Thoracic aorta (tissue), 2 donors: ENCODE data around the gene SCARB1. TPM values are rescaled to one million over a fixed set of nuclear protein-coding genes. Genes with fewer than 3 reads are reported as not detected.

Experiments used
- ATAC-seq: fragments of 150-250 bp; one replicate; pipeline ENCODE4 v1.8.0; 2017; ENCODE audit warnings: low read depth; ENCODE audit not compliant: insufficient number of reproducible peaks, low FRiP score
- DNase-seq: peaks from one replicate; pipeline ENCODE4 v3.0.0-alpha.2; 2020; ENCODE audit warnings: low spot score
- H3K27ac ChIP-seq, 2 donors: fragments of 200-600 bp; sonication (generic); 1 replicate in 1 of 2; 2 replicates in 1 of 2; pipeline ENCODE4 v1.5.1; 2016; ENCODE audit warnings: mild to moderate bottlenecking in 2 of 2, moderate library complexity in 2 of 2
- H3K27me3 ChIP-seq: fragments of 200-600 bp; sonication (generic); replicated peaks from 2 replicates; pipeline ENCODE4 v1.6.0; 2016; ENCODE audit warnings: mild to moderate bottlenecking; ENCODE audit not compliant: insufficient read depth
- H3K36me3 ChIP-seq: fragments of 200-600 bp; sonication (generic); one replicate; pipeline ENCODE4 v1.5.1; 2016
- H3K4me1 ChIP-seq, 2 donors: fragments of 200-600 bp; sonication (generic); 1 replicate in 1 of 2; 2 replicates in 1 of 2; pipeline versions ENCODE4 v1.5.1 to v1.6.0; 2016; ENCODE audit warnings: low read depth in 2 of 2, mild to moderate bottlenecking in 1 of 2; ENCODE audit not compliant: control insufficient read depth in 1 of 2
- H3K4me3 ChIP-seq: fragments of 200-600 bp; sonication (generic); 2 replicates; pipeline ENCODE4 v1.5.1; 2016; ENCODE audit warnings: mild to moderate bottlenecking
- H3K9me3 ChIP-seq: fragments of 200-600 bp; sonication (generic); 2 replicates; pipeline ENCODE4 v1.5.1; 2016
- CTCF ChIP-seq: fragments of 200-600 bp; sonication (generic); IDR thresholded peaks from one replicate; pipeline ENCODE4 v1.5.1; 2019; ENCODE audit warnings: antibody characterized with exemption
- total RNA-seq, 2 donors: library from RNA; depleted of rRNA; stranded (reverse); fragments of >200 nt; gene quantifications; one replicate each; pipeline versions ENCODE4 v1.1.0 to v1.2.3, GENCODE V29; 2016

Gene SCARB1
- total RNA-seq, 2 donors from 2014 or later: 8.8 to 13.1 TPM

DNA sequence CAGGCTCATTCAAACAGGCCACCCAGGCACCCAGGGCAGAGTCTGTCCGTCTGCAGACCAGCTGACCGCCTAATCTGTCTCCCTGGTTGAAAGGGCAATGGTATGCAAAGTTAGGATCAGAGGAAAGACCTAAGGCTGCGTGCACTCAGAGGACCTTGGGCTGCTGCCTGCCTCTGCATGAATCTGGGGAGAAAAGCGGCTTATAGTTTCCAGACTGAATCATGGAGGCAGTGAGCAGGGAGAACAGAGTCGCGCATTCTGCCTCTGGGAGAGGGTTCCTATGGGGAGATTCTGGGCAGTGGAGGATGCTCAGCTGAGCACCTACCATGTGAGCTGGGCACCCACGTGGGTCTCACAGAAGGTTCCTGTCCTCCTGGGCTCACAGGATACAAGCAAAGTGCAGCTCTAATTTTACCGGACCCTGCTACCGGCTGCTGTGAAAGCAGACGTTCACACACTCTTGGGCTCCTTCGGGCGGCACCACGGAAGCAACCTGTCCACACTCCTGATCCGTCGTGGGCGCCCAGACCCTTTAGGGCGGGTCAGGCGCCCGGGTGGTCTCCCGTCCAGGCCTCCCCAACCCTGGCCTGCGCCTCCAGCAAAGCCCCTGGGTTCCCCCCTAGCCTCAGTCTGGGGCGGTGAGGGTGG lies 772 bp downstream of the SCARB1 start:
- Histone ChIP-seq H3K4me1 (peaks cover 8 to 28% of the 10 kb centered on the region in 2 donors), H3K4me3 (peak overlapping the region; percentile 98), H3K27ac (no peak overlapping the region), H3K36me3 (no peaks in the 10 kb centered on the region), H3K27me3 (no peaks in the 10 kb centered on the region), H3K9me3 (no peaks in the 10 kb centered on the region)
- TF ChIP-seq CTCF: no peak
- ATAC-seq (no peak), DNase-seq (no peak)

- no peak for TF ChIP-seq CTCF
- H3K27me3 ChIP-seq: no peaks in the 10 kb centered on the region
- peaks cover 8 to 28% of the 10 kb centered on the region in 2 donors for H3K4me1 ChIP-seq
- ATAC-seq (no peak), DNase-seq (no peak)
- no peaks in the 10 kb centered on the region for H3K9me3 ChIP-seq
- no peak overlapping the region for H3K27ac ChIP-seq
- H3K4me3 ChIP-seq: no peak overlapping the region
- H3K36me3 ChIP-seq: no peaks in the 10 kb centered on the region
These were observed 1.6 kb downstream of the SCARB1 start for GRCh38 chr12:124861898-124862676.

- H3K27ac ChIP-seq: no peak overlapping the region
- no peak overlapping the region for H3K4me3 ChIP-seq
- no peak for TF ChIP-seq CTCF
- no peaks in the 10 kb centered on the region for H3K27me3 ChIP-seq
- peaks cover 9 to 31% of the 10 kb centered on the region in 2 donors for H3K4me1 ChIP-seq
- DNase-seq (peak; percentile 20), ATAC-seq (no peak)
- H3K36me3 ChIP-seq: no peaks in the 10 kb centered on the region
- no peaks in the 10 kb centered on the region for H3K9me3 ChIP-seq
These were observed 2.2 kb downstream of the SCARB1 start for GRCh38 chr12:124861492-124861891.

- Histone ChIP-seq H3K27ac (no peak overlapping the region), H3K36me3 (no peaks in the 10 kb centered on the region), H3K4me1 (peaks cover 9 to 34% of the 10 kb centered on the region in 2 donors), H3K9me3 (no peaks in the 10 kb centered on the region), H3K4me3 (no peak overlapping the region), H3K27me3 (no peaks in the 10 kb centered on the region)
- no peak for TF ChIP-seq CTCF
- no peak for DNase-seq
- no peak for ATAC-seq
These were observed 5.7 kb downstream of the SCARB1 start for GRCh38 chr12:124857921-124858461.

GRCh38 chr12:124856842-124857178 lies 6.9 kb downstream of the SCARB1 start:
- Histone ChIP-seq H3K4me3 (no peak overlapping the region), H3K27ac (no peak overlapping the region), H3K4me1 (peaks cover 9 to 24% of the 10 kb centered on the region in 2 donors), H3K27me3 (no peaks in the 10 kb centered on the region), H3K9me3 (no peaks in the 10 kb centered on the region), H3K36me3 (no peaks in the 10 kb centered on the region)
- ATAC-seq (no peak), DNase-seq (no peak)
- TF ChIP-seq CTCF: no peak
